HUDEP-2 (cell line): ENCODE data around the gene HCN3.

Source experiments
- DNase-seq, 76 experiments: peaks; one replicate each; lab custom pipeline; 2025; ENCODE audit not compliant: unreplicated experiment in 76 of 76; lab: John Stamatoyannopoulos, UW

Gene HCN3

DNA sequence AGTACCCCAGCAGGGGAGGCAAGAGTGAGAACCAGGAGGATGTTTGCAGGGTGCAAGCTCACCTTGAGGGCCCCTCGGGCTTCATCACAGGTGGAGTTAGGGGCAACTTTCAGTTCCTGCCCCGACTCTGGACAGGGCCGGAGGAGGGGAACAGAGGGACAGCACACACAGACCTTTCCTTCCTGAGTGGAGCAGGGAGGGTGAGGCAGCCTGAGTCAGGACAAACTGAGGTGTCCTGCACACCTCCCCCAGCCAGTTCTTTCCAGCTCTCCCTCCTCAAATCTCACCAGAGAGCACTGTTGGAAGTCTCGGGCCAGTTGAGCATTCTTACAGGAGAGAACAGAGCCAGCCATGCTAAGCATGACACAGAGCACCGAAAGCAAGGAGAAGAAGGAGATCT lies 23.5 kb upstream of the HCN3 start:
- no peak for DNase-seq

DNA sequence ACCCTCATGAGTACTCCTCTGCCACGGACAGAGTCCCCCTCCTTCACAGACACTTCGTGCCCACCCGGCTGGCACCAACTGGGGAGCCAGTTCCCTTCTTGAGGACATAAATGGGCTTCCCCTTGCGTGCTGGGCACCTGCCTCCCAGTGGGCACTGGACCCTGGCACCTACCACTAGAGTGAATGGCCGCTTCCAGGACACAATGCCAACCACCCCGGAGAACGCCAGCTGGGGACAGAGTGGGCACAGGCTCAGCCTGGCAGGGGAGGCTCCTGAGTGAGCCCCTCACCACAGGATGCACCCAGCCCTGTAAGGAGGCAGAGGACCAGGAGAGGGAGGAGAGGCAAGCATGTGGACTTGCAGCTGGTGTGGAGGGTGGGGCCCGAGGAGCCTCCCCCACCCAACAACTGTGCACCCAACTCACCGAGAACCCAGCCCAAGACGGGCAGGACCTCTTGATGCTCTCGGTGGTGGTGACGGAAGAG lies 23.0 kb upstream of the HCN3 start:
- peak in 2 of 76 experiments; percentile 7 to 12 for DNase-seq

DNA sequence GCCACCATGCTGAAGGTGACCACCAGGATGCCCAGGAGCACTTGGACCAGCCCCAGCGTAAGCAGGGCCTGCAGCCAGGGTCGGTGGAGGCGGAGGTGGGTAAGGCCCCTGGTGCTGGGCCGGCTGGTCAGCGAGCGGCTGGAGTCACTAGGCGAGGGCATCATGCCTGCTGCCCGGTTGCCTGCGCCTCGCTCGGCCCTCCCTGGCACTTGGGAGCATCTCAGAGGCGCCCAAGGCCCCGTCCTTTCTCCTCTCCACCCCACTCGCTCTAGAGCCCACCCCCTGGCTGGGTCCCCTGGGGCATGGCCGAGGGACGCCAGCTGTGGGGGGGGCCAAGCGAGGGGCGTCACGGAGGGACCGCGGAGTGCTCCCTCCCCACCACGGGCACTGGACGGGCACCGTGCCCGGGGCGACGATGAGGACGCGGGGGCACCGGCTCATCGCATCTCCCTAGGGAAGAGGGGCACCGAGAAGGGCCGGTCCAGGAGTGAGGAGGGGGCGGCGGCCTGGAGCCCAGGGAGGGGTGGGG lies 22.5 kb upstream of the HCN3 start:
- DNase-seq = no peak

DNA sequence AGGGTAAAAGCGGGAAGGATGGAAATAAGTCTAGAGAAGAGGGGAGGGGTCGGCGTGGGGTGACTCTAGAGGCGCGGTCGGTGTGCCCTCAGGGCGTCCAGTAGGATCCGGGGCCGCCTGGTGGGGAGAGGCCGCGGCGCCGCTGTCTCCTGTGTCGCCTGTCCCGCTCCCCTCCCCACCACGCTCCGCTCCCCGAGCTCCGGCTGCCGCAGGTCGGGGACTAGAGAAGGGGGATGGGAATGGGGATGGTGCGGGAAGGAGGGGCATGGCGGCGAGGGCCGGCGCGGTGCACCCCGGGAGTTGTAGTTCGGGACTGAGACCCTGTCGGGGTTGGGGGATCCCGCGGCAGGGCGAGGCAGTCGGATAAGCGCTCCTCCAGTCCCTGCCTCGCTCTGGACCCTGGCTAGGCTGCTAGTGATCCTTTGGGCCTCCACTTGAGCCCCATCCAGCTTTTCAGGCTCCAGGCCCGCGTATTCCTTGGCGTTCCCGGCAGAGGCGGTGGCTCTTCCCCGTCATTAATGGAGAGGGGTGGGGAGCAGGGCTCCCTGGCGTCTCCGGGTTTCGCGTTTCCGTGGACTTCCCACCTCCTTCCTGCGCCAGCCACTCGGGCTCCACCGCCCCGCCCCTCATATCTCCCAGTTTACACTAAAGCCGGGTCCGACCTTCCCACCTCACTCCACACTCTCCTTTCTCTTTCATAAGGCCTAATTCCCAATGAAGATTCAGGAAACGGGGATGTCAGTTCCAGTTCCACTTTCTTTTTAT lies 21.8 kb upstream of the HCN3 start, which contains the start of gene ENTREP3:
ENTREP3 (minus strand) TSS at position 241 of the 765 bp plus-strand sequence. CDS start 606 bp downstream, outside the sequence.
- DNase-seq = peak in 57 of 76 experiments; percentile 8 to 74 (median 47)

DNA sequence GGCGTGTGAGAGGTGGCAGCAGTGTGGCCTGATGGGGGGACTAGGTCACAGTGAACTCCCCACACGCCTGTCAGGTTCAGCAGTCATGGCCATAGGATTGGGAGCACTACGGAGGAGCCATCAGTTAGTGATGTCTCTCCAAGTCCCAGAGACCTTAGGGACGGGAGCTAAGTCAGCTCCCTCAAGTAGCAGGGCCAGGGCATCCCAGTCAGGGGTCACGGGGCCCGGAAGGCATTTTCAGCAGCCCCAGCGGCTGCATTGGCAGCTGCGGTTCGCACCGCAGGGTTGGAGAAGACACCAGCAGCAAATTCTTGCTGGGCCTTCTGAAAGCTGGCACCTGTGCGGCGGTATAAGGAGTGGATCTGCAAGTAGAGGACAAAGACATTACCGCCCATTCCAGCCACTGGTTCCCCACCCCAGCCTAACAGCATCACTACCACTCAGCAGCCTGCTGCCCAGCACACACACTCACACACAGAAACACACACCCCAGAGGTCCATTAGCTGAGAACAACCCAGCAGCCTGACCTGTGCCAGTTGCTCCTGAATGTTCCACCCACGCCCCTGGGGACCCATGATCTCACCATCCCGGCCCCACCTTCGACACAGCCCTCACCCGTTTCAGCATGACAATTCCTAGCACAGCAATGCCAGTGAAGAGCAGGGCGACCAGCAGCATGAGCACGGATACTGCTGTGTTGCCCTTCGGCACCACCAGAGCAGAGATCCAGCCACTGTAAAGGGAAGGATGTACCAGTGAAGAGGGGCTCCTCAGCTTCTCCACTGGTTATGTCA lies 21.0 kb upstream of the HCN3 start:
- no peak for DNase-seq

DNA sequence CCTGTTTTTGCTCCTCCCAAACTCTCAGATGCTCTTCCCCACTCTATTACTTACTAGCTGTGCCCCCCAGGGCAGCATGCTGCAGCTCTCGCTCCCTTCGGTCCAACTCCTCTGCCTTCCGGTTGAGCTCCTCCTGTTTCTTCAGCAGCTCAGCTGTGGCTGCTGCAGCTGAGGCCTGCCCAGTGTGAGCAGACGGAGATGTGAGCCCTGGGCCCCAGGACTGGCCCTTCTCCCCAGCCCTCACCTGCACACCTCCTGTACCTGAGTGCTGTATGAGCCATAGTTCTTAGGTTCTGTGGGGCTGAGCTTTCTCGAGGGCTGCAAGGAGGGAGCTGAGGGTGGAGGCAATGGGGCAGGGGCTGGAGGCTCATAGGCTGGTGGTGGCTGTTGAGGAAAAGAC lies 17.0 kb upstream of the HCN3 start:
- no peak for DNase-seq

DNA sequence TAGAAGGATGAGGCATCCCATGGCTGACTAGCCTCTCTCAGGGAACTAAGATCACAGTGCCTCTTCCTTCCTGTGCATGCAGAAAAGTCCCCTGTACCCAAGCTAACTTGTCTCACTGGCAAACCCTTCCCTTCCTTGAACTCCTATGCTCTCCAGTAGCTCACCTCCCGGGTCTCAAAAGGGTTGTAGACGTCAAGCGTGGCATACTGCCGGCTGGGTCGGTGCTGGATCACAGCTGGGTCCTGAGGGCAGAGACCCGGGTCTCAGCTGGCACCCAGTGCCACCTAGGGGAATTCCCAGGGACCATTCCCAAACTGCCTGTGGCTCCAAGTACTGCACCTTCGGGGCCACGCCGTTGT lies 15.8 kb upstream of the HCN3 start:
- peak in 1 of 76 experiments; percentile 34 for DNase-seq

DNA sequence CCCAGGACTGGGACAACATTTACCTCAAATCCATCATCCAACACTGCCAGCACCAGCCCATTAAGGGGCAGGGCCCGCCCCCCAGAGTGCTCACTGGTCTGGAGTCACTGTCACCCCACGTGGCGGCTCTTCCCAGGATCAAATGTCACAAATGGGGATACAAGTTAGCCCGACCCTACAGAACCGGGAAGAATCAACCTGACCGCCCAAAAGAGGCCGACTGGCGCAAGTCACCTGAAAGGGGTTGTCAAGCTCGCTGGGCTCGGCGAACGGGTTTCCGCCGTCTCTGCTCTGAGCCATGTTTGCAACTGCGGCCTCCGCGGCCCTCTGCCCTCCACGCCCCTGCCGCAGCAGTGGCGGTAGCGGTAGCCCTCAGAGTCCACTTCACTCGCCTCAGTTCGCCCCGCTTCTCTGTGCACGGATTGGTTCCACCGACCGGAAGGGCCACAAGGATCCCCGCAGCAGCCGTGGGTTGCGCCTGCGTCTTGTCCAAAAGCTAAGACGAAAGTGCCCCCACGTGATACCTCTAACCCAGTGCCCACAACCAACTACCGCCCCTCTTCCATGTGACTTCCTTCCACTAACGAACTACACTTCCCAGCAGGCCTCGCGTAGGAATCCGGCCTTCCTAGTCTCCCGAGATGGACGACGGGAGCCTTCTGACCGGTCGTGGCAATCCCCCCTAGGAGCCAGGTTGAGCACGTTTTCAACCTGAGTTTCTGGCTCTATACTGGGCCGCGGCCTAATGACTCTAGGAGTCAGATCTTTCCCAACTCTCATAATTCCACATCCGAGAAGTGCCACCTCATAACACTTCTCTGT lies 15.2 kb upstream of the HCN3 start, which contains the start of gene SCAMP3:
SCAMP3 (minus strand) TSS at position 509 of the 822 bp plus-strand sequence; CDS start at position 300, 209 bp downstream.
- peak in 74 of 76 experiments; percentile 39 to 96 (median 88) for DNase-seq

DNA sequence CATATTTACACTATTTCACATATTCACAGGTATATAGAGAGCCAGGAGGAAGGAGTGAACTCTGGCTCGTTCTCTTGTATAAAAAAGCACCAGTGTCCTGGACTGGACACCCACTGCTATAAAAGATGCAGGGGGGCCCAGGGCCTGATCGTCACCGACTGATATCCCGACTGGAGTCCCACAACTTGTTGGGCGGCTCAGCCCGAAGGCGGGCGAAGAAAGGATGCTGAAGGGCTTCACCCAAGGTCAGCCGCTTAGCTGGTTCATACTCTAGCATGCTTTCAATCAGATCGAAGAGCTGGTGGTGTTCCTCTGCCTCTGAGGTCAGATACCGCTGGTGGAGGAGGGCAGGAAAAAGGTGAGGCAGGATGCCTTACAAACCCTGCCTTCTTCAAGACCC lies 14.2 kb upstream of the HCN3 start:
- no peak for DNase-seq

DNA sequence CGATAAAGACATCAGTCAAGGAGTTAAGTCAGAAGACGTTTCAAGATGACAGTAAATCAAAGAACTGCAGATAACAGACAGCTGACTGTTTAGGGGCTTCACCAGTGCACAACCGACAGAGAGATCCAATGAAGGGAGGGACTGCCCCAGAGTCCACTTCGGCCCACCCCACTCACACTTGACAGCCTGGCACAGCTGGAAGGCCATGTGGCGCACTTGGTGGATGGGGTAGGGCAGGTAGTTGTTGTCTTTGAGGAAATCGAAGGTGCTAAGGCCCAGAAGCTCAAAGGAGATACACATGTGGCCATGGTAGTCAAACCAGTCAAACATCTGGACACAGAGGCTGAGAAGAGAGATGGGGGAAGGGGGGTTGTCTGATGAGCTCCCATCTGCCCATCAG lies 10.7 kb upstream of the HCN3 start:
- no peak for DNase-seq

DNA sequence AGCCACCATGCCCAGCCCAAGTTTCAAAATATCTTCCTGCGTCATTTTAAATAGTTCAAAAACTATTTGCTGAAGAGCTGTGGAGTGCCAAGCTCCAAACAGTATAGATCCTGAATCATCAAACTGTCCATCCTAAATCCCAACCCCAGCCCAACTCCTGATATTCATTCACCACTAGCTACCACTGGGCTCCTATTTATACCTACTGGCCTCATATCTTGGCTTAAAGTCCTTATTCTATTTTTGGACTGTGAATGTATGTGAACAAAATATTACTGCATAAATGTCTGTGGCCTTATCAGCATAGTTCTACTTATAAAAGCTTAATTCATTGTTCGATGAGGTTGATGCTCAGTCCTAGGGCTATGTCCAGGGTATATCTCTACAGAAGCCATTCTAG lies 9.9 kb upstream of the HCN3 start:
- no peak for DNase-seq

DNA sequence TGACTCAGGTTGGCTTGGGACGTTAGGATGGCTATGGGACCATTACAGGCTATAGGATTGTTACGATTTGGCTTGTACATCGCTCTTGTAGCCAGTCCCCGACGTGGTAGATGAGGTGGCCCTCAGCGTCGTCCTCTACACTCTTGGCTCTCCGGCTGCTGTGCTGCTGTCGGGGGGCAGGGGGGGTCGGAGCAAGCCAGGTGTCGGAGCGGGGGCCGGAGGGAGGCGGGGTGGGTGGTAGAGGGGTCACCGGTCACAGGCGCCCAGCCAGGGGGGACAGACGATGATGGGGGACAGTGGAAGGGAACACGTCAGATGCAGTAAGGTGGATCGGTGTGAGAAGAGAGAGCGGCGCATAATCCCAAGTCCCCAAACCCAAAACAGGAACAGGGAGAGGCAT lies 8.6 kb upstream of the HCN3 start:
- DNase-seq = no peak

DNA sequence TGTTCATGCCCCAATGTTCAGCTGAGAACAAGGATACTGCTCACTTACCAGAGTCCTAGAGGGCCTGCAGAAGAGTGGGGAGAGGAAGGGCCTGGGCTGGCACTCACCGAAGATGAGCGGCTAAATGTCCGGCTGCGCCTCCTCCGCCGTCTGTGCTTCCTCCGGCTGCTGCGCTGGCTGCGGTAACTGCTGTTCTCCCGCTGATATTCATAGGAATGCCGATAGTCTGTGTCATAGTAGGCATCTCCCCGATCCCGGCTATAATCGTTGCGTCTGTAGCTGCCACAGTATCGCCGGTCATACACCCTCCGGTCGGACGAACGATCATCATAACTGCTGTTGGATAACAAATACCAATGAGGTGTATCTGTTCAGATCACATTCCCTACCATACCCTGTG lies 7.9 kb upstream of the HCN3 start:
- no peak for DNase-seq

DNA sequence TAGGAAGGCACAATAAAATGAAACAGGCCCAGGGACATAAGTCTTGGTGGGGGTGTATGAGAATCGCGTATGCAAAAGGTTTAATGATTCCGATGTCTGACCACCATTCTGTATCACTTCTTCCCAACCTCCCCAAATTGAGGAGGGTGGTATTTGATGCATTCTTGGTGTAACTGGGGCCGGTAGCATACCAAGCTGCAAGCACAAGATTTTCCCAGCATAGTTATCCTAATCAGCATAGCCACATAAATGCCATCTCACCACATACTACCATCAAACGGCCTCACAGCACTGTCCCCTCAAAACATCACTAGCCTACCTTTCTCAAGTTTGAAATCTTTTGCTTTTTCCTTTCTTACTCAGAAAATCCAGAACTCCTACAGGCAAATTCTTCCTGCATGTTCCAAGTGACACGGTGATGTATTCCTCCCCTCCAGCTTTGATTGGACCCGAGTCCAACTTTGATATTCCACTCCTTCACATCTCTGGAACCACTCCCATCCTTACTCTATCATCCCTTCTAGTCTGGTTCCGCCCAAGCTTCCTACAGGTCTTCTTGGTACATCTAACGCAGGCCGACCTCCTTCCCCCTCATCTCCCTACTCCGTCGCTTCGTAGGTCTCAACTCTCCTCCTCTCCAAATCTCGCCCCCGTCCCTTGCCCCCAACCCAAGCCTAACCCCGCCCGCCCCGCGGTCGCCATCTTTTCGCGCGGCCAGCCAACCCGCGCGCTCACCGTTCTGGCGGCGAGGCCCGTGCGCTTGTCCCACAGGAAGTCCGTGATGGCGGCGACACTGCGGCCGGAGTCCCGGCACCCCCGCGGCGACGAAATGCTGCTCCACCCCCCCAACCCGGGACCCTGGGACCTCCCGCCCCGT lies 4.6 kb upstream of the HCN3 start:
- peak in 11 of 76 experiments; percentile 44 to 62 (median 52) for DNase-seq

DNA sequence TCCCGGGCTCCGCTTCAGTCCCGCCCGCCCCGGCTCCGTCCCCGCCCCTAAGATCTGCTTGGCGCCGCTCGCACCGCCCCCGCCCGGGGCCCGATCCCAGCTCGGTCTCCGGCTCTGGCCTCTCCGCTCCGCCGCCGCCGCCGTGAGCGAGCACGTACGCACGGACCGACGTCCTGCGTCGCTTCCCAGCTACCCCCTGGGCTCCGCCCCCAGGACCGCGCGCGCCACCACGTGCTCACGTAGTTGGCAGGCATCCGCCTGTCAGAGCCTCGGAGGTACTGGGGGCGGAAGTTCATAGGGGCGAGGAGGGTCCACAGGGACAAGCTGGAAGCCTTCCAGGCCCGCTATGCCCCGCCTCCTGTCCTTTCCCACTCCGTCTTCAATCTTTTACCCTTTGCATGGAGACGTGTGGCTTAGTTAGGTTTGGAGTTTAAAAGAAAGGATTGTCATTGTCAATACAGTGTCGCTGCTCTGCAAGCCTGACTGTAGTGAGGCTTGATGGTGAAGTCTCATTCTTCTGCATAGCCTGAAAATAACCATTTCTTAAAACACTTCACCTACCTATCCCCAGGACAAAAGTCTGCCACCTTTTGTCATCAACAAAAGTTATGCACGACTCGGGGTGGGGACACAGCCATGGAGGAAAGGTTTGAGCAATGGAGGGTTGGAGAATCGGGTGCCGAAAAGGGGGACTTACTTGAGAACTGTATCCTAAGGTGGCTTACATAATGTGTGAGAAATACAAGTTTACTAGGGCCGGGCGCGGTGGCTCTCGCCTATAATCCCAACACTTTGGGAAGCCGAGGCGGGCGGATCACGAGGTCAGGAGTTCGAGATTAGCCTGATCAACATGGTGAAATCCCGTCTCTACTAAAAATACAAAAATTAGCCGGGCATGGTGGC lies 3.7 kb upstream of the HCN3 start, which contains the start of gene CLK2:
CLK2 (minus strand) TSS at position 162 of the 903 bp plus-strand sequence. CDS start 2,527 bp downstream, outside the sequence.
- DNase-seq = peak in 75 of 76 experiments; percentile 47 to 96 (median 91)

DNA sequence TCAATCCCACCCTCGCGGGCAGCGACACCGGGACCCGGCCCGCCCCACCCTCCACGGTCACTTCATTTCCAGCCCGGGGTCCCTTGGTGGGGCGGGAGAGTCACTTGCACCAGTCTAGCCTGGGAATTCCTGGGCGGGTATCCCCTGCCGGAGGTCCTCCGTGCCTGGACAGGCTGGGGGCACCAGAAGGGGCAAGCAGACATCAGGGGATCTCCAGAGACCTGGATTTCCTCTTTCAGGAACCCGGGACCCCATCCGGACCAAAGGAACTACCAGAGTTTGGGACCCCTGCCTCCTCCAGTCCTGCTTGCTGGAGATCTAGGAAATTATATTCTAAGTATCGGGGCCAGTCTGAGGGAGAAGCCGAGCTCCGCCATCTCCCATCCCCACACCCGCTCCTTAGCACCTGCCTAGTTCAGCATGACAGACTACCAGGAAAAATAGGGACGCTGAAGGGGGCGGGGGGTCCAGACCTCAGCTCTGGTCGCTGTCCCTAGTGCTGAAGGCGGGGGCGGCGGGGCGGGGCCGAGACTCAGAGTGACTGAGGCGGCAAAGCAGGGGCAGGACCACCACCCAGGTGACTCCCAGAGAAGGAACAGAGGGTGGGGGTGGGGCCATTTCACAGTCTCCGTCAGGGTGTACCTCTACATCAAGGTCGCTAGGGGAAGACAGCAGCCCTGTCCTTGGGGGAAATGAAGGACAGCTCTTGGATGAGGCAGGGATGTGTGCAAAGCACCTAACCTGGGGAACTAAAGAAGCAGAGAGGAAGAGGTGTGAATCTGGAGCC lies 832 bp downstream of the HCN3 start:
- peak in 34 of 76 experiments; percentile 11 to 66 (median 39) for DNase-seq

DNA sequence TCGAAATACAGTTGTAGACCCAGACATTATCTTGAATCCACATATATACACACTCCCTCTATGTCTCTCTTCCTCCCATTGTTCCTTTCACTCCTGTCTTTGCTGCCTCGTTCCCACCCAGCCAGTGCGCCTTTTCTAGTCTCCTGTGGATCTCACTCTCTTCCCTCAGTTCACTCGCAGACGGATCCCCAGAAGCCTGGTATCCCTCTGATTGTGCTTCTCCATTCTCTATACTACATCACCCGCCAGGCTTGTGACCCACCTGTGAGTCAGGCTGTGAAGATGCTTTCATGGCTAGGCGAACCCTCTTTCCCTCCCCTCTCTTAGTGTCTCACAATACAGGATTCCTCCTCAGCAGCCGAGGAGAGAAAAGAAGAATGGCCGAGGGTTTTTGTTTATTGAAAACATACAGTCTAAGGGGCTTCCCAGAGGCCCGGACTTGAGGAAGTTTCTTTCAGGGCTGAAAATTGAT lies 1.5 kb downstream of the HCN3 start:
- no peak for DNase-seq
